Measurements from ENCODE around the gene RAPGEF6.
"Not testable (repeated sequence)": the region's sequence is repeated elsewhere in the genome, so short reads cannot be mapped to it uniquely, and the experiment has no call there.

Gene RAPGEF6

DNA sequence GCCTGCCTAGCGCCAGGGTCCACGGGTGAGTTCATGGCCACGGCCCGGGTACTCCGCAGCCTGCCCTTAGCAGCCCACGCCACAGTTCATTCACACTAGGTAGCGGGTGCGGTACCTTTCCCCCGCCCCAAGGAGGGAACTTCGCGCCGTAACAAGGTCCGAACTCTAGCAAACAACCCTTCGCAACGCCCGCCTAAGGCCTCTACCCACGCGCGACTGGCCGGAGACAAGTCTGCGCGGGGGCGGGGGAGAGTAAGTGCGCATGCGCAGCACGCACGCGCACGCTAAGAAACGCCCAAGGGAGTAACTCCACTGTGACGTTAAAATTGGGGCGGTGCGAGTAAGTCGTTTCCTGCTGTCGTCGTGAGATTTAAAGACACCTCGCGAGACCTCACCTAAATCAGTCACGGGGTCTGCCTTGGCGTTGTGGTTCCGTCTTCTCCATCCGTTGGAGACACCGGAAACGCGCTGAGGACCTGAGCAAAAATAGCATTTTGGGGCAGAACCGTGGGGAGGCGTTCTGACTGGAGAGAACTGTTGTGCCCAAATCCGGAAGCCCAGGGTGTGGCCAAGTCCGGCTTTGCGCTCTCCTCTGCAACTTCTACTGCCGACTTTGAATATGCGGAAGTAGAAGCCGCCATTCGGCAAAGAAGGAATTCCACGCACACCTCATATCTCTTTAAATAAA, at the start of gene RAPGEF6:
RAPGEF6 (minus strand) TSS at position 234 of the 688 bp plus-strand sequence; CDS start at position 35, 199 bp downstream.
- peak; percentile 96 for DNase-seq (ENCODE audit: low read depth)

DNA sequence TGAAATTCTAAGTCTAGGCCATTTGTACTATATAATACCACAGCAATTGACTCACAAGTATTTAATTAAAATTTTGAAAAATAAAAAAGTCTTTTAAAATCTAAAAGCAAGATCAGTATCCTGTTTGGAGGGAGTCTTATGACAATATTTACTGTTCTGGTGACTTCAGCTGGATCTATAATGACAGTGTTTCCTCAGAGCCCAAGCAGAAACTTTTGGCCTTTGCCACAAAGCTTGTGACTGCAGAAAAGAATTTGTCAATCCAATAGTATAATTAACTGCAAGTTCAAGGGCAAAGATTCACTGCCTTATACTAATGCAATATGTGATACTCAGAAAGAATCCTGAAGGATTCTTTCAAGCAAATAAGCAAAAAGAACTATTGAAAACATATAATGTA, 49.6 kb upstream of the RAPGEF6 start:
- DNase-seq (ENCODE audit: low read depth), result no peak

DNA sequence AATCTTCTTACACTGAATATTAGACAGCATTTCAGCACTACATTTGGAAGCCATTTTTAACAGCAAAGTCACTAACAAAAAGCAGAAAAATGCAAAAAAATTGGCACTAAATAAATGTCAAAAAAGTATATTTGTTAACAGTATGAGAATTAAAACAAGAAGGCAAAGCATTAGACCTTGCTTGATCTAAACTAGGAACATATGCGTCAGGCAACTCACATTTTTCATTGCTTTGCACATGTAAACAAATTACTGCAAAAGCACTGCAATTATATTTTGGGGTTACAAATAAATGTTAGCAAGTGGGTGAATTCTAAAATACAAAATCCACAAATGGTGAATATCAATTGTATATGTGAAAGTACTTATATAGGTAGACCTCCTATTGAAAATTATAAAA, 49.0 kb upstream of the RAPGEF6 start:
- no peak for DNase-seq (ENCODE audit: low read depth)

- DNase-seq (ENCODE audit: low read depth), result no peak
Observed at GRCh38 chr5:131682826-131683225, 47.8 kb upstream of the RAPGEF6 start.

GRCh38 chr5:131682175-131682574, 47.1 kb upstream of the RAPGEF6 start:
- DNase-seq (ENCODE audit: low read depth), result no peak

DNA sequence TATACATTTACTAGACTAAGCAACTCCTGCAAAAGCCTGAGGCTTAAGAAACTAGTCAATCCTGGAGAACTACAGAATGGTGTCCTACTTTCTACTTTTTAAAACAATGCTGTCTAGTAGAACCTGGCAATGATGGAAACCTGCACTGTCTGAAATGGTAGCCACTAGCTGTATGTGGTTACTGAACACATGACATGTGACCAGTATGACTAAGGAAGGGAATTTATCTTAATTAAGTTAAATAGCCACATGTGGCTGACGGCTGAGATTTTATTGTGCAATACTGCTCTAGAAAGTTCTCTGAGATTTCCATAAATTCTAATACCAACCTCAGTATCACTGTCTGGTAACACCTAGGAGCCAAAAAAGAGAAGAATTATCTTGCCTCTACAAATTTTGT, 44.9 kb upstream of the RAPGEF6 start:
- no peak for DNase-seq (ENCODE audit: low read depth)

- DNase-seq (ENCODE audit: low read depth), result not testable (repeated sequence)
Observed at GRCh38 chr5:131678273-131678672, 43.2 kb upstream of the RAPGEF6 start.

DNA sequence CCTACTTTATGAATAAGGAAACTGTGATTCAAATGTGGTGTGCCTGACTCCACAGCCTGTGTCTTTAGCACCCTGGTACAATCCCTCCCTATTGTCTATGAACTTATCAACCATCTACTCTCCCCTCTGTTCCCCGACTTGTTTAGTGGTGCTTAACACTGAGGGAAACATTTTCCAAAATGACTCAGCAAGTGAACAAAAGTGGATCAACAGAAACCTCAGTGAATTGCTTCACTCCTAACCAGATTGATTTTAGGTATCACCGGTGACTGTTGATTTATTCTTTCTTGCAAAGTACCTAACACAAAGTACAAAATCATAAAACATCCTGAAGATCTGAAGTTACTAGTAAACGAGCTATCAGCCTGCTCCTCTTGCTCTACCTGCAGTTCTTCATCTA, 42.1 kb upstream of the RAPGEF6 start:
- no peak for DNase-seq (ENCODE audit: low read depth)

DNA sequence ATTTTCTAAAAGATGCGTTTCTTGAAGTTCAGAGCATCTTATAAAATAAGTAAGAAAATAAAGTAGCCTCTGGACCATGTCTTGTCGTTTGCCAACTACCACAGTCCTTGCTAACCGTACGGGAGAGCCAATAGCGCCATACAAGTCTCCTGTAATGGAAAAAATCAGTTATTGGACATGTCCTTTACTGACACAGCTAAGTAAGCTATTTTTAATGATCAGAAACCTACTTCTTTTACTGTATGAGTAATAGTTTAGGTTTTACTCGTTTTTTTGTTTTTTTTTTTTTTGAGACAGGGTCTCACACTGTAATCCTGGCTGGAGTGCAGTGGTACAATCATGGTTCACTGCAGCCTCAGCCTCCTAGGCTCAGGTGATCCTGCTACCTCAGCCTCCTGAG, 37.7 kb upstream of the RAPGEF6 start:
- DNase-seq (ENCODE audit: low read depth), result no peak

DNA sequence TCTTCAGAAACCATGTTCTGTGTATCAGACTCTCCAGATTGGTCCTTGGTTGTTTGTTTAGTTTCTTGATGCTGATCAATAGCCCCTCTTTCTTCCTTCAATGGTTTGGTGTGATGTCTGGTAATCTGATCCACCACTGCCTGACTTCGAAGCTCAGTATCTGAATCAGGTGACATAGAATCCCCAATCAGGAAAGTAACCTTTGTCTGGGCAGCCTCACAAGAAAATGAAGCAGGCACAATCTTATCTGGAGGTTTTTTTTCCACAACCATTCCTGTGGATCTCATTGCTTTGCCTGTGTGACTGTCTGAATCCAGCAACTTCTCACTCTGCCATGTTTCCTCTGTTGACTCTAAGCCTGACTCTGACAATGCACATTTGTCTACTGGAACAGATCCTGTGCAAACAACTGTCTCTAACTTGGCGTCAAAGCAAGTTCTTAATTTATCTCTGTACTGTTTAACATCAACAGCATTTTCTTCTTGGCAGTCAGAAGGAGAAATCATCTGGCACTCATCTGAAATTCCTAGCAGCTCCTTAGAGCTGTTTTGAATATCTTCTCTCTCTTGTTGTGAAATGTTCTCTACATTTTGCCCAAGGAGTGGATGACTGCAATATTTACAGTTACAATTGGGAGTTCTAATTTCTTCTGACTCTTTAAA, 37.1 kb upstream of the RAPGEF6 start:
- DNase-seq (ENCODE audit: low read depth), result no peak

DNA sequence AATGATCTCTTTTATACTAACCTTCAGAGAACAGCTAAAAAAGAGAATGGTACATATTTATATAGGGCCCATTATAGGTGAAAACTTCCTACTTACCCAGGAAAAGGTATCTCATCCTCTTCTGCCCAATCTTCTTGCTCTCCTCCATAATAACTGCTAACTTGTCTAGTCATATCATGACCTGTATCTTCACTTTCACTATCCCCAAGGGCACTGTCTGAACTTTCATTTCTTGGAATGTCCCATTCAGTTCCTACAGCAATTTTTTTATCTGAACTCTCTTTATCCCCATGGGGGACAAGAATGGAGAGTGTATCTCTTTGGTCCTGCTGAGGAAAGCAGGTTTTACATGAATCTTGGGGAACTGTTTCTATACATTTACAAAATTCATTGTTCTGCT, 36.4 kb upstream of the RAPGEF6 start:
- DNase-seq (ENCODE audit: low read depth), result no peak

DNA sequence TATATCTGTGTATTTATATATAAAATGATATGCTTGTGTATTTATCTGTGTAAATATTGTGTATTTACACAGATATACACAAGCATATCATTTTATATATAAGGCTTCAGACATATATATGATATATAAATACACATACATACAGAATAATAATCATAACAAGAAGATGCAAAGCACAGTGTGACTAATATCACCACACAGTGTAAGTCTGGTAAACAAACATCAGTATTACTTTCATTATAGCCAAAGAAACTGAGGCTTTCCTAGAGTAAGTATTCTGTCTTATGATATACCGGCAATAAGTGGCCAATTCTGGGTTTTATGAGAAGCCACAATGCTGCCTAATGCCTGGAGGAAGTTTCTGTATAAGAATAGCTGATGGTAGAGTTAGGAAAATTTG, 29.9 kb upstream of the RAPGEF6 start:
- DNase-seq (ENCODE audit: low read depth), result no peak

- DNase-seq (ENCODE audit: low read depth), result no peak
Observed at GRCh38 chr5:131661933-131662332, 26.9 kb upstream of the RAPGEF6 start.

DNA sequence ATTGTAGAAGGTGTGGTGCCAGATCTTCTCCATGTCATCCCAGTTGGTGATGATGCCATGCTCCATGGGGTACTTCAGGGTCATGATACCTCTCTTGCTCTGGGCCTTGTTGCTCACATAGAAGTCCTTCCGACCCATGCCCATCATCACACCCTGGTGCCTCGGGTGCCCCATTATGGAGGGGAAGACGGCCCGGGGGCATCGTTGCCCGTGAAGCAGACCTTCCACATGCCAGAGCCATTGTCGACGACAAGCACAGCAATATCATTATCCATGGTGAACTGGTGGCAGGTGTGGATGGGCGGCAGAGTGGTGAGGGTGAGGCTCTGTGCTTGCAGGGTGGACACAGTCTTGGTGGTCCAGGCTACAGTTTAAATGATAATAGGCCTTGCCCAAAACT, 24.8 kb upstream of the RAPGEF6 start:
- DNase-seq (ENCODE audit: low read depth), result no peak

GRCh38 chr5:131659290-131659689, 24.3 kb upstream of the RAPGEF6 start:
- no peak for DNase-seq (ENCODE audit: low read depth)

- no peak for DNase-seq (ENCODE audit: low read depth)
Observed at GRCh38 chr5:131654776-131655175, 19.7 kb upstream of the RAPGEF6 start.

GRCh38 chr5:131654309-131654708, 19.3 kb upstream of the RAPGEF6 start:
- DNase-seq (ENCODE audit: low read depth), result no peak

DNA sequence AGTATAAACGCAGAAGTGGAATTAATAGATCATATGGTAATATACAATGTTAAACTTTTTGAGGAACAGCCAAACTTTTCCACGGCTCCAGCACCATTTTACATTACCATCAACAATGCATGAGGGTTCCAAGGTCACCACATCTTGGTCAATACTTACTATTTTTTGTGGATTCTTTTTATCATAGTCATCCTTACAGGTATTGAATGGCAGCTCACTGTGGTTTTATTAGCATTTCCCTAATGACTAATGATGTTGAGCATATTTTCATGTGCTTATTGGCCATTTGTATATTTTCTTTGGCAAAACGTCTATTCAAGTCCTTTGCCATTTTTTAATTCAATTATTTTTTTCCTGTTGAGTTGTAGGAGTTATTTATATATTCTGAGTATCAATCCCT, 14.1 kb upstream of the RAPGEF6 start:
- no peak for DNase-seq (ENCODE audit: low read depth)

DNA sequence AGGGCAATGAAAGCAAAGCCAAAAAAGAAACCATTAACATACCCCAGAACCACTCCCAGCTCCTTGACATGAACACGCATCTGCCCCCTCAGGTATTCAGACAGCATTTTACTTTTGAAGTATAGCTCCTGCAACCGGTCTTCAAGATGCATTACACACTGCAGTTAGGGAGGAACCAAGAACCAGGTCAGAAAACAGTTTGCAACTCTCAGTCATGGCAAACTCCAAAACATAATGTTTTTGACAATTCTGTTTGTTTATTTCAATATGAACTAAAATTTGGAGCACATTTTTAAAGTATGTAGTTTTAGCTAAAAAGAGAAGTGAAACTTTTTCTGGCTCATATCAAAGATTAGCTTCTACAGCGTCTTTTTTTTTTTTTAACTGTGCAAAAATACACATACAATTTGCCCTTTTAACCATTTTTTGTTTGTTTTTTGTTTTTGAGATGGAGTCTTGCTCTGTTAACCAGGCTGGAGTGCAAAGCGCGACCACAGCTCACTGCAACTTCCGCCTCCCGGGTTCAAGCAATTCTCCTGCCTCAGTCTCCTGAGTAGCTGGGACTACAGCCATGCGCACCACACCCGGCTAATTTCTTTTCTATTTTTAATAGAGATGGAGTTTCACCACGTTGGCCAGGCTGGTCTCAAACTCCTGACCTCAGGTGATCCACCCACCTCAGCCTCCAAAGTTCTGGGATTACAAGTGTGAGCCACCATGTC, 12.2 kb upstream of the RAPGEF6 start:
- no peak for DNase-seq (ENCODE audit: low read depth)

DNA sequence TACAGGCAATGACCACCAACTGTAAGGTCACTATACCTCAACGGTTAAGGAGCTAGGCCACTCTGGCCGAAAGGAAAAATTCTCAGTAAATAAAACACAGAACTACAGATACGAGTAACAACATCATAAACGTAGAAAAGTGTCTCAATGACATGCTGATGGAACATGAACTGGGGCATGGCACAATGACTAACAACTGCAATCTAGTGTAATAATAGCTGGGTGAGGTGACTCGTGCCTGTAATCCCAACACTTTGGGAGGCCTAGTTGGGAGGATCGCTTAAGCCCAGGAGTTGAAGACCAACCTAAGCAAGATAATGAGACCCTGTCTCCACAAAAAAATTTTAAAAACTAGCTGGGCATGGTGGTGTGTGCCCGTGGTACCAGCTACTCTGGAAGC, 9.8 kb upstream of the RAPGEF6 start:
- DNase-seq (ENCODE audit: low read depth), result no peak

- DNase-seq (ENCODE audit: low read depth), result no peak
Observed at GRCh38 chr5:131644370-131644769, 9.3 kb upstream of the RAPGEF6 start.

DNA sequence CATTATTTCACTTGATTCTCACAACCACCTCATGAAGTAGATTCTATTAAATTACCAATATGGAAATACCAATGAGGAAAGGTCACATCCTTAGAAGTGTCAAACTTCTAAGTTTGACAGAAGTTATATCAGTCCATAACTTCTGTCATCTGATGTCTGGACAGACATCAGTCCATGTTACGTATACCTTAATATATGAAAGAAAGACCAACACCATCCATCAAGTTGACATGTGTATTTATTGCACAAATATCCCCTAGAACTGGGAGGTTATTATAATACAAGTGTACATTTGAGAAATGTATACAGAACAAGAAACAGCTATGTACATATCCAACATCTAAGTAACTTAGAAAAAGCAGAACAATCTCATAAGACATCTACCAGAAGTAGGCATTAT, 6.5 kb upstream of the RAPGEF6 start:
- no peak for DNase-seq (ENCODE audit: low read depth)

All from HS-27A (cell line).